GM12873 (cell line): ENCODE measurements around the gene RGS16.

ENCODE experiments used
- TF ChIP-seq, protein P1 (sequence below): IDR thresholded peaks from 2 replicates; pipeline ENCODE4 v1.5.1; 2012; ENCODE audit warnings: low read depth, mild to moderate bottlenecking, moderate library complexity, low read length, control low read depth; ENCODE audit not compliant: insufficient read depth; ENCODE audit errors: missing control alignments

Gene RGS16

DNA sequence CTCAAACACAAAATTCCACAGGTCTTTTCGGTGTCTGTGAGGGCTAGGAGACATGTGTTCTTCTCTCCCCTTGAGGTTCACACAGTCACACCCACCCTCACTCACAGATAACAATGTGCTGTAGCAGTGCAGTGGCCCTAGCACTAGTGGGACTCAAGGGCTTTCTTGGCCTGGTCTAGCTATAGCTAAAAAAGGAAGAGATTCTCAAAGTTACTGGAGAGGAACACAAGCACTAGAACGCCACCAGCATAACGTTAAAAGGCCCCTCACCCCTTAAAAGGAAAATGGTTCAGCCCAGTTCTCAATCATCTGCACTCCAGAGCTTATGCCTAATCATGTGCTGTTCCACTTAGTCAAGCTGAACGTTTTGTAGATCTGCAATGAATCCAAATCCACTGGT is 40.7 kb upstream of the RGS16 start:
- TF ChIP-seq, protein P1, sequence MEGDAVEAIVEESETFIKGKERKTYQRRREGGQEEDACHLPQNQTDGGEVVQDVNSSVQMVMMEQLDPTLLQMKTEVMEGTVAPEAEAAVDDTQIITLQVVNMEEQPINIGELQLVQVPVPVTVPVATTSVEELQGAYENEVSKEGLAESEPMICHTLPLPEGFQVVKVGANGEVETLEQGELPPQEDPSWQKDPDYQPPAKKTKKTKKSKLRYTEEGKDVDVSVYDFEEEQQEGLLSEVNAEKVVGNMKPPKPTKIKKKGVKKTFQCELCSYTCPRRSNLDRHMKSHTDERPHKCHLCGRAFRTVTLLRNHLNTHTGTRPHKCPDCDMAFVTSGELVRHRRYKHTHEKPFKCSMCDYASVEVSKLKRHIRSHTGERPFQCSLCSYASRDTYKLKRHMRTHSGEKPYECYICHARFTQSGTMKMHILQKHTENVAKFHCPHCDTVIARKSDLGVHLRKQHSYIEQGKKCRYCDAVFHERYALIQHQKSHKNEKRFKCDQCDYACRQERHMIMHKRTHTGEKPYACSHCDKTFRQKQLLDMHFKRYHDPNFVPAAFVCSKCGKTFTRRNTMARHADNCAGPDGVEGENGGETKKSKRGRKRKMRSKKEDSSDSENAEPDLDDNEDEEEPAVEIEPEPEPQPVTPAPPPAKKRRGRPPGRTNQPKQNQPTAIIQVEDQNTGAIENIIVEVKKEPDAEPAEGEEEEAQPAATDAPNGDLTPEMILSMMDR = peak; percentile 21

DNA sequence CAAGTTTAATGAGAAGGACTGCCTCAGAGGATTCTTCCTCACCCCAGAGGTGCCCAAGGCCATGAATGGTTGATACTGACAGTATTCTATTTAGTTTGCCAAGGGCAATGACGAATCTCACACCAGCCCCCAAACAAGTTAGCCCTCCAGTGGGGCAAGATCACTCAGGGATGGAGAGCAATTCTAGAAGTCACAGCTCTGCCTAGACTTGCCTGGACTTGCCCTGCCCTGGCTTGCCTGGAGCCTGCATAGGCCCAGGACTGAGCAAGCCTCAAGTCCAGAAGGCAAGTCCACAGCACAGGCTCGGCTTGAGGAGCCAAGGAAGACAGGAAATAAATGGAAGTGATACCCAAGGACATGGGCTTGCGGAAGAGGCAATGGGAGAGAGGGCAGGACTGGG is 39.5 kb upstream of the RGS16 start:
- TF ChIP-seq, protein P1 = no peak

DNA sequence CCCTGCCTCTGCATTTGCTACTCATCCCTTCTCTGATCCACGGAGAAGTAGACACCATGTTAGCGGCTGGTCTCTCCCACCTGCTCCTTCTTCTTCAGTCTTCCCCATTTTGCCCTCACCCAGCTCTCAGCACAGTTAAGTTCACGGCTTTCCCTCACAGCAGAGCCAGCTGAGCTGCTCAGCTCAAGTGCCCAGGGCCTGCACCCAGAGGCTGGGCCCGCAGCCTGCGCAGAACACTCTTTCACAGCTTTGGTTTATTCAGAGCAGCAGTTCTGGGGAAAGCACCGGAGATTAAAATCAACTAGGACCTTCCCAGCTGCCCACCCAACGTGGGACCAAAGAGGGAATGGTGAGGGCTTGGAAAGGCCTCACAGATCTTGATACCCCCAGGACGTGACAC is 38.3 kb upstream of the RGS16 start:
- TF ChIP-seq, protein P1 = no peak

DNA sequence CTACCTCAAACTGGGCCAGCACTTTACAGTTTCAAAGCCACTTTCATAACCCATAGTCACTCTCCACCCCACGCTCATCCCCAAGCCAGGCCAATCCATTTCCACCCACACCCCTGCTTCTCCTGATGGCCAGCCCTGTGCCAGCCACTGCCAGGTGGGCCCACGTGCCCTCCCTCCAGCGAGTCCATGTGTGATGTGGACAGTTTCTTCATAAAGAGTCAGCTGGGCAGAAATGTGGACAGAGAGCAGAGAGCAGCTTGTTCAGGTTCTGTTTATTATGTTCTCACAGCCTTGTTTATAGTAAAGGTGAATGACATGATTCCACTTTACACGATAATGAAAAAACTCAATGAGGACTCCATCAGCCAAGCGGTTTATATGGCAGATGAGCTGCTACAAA is 37.4 kb upstream of the RGS16 start:
- TF ChIP-seq, protein P1 = no peak

DNA sequence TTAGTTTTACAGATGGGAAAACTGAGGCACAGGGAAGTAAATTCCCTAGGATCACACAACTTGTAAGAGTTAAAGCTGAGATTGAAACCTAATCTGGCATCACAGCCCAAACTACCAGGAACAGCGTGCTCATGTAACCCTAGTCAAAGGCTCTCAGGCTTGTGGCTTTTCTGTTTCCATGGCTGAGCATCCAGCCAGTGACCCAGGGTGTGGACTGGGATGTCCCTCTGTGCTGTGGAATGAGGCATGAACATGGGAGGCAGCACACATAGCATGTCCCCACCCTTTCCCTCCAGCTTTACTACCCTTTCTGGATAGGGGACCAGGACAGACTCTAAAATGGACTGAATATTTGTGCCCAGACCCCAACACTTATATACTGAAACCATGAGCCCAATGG is 35.1 kb upstream of the RGS16 start:
- TF ChIP-seq, protein P1 = no peak

DNA sequence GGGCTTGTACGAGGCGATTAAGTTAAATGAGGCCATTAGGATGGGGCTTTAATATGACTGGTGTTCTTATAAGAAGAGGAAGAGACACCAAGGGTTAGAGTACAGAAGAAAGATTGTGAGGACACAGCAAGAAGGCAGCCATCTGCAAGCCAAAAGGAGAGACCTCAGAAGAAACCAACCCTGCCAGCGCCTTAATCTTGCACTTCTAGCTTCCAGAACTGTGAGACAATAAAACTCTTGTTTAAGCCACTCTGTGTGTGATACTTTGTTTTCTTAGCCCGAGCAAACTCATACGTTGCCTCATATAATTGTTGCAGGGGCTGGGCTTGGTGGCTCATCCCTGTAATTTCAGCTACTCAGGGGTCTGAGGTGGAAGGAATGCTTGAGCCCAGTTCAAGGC is 33.6 kb upstream of the RGS16 start:
- TF ChIP-seq, protein P1 = no peak

DNA sequence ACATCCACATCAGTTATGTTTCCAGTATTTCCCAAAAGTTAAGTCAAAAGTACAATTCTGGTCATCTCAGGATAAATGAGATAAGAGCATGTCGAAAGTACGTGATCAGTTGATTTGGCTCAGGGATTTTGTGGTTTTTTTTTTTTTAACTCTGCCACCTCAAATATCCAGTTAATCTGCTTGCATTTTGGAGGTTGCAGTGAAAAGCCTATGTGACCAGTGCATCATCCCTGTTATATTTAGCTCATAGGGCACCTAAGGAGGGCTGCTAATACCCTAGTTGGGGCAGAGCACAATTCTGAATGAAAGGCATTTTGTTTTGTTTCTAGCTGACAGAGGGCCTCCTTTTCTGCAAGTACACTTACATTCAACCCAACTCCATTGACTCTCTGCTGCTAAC is 31.7 kb upstream of the RGS16 start:
- TF ChIP-seq, protein P1 = no peak
